GM23248 (cell line): ENCODE data around the gene IP6K1.

Source experiments
- EZH2 ChIP-seq: fragments of 200-600 bp; sonication (generic); IDR thresholded peaks from 2 replicates; pipeline ENCODE4 v1.6.1; 2018; ENCODE audit warnings: antibody characterized with exemption, mild to moderate bottlenecking; ENCODE audit not compliant: insufficient read depth, poor library complexity, severe bottlenecking
- EZH2phosphoT487 ChIP-seq: fragments of 200-600 bp; sonication (generic); IDR thresholded peaks from 2 replicates; pipeline ENCODE4 v1.6.1; 2018; ENCODE audit warnings: antibody characterized with exemption, moderate library complexity, mild to moderate bottlenecking, low read depth; ENCODE audit not compliant: insufficient read depth

GRCh38 chr3:49785565-49786356 is 581 bp downstream of the IP6K1 start:
- TF ChIP-seq EZH2phosphoT487 (no peak), EZH2 (no peak)
